ENCODE measurements around the gene KNOP1.

GRCh38 chr16:19716183-19716582 lies 1.8 kb downstream of the KNOP1 start:
- TF ChIP-seq SUZ12 (IDR thresholded peaks at IDR 0.05) (no peak), FOXA1 (IDR thresholded peaks at IDR 0.05) (no peak), FOXK2 (IDR thresholded peaks at IDR 0.05) (no peak), HDGF (IDR thresholded peaks at IDR 0.05; ENCODE audit: borderline replicate concordance) (no peak), NFRKB (IDR thresholded peaks at IDR 0.05) (no peak), FOXM1 (IDR thresholded peaks at IDR 0.05; ENCODE audit: borderline replicate concordance) (no peak)
